Dendritic cell treated with granulocyte-macrophage colony-stimulating factor and Interleukin-4, amounts not matched to agents 40 ng/mL and 50 ng/mL, for 4 days (primary cell): Measurements from ENCODE around the gene B3GAT1.

Experiments used
- H3K27ac Mint-ChIP-seq: one replicate; pipeline ENCODE4 v1.8.0; 2022; ENCODE audit warnings: mild to moderate bottlenecking, mixed read lengths
- H3K27me3 Mint-ChIP-seq: one replicate; pipeline ENCODE4 v1.8.0; 2022; ENCODE audit warnings: mild to moderate bottlenecking, mixed read lengths
- H3K36me3 Mint-ChIP-seq: one replicate; pipeline ENCODE4 v1.8.0; 2022; ENCODE audit warnings: low read depth, mixed read lengths
- H3K4me1 Mint-ChIP-seq: one replicate; pipeline ENCODE4 v1.8.0; 2022; ENCODE audit warnings: low read depth, mixed read lengths
- H3K4me3 Mint-ChIP-seq: one replicate; pipeline ENCODE4 v1.8.0; 2022; ENCODE audit warnings: mild to moderate bottlenecking, moderate library complexity, mixed read lengths
- H3K9me3 Mint-ChIP-seq: one replicate; pipeline ENCODE4 v1.8.0; 2022; ENCODE audit warnings: mixed read lengths
- intact Hi-C: fragments of 100-400 bp; cut with micrococcal nuclease; formaldehyde crosslinking; loops from one replicate; pipeline ENCODE4 v1.15.0; 2022

B3GAT1 gene

GRCh38 chr11:134385171-134385570 is 26.9 kb downstream of the B3GAT1 start:
- intact Hi-C loops, result no loop called here
- Mint-ChIP-seq H3K27ac (no peak overlapping the region), H3K27me3 (peaks cover 3% of the 10 kb centered on the region), H3K36me3 (no peaks in the 10 kb centered on the region), H3K4me3 (no peak overlapping the region), H3K4me1 (peaks cover 8% of the 10 kb centered on the region), H3K9me3 (no peaks in the 10 kb centered on the region)

GRCh38 chr11:134384406-134384805 is 27.6 kb downstream of the B3GAT1 start:
- peaks cover 3% of the 10 kb centered on the region for H3K27me3 Mint-ChIP-seq
- no peaks in the 10 kb centered on the region for H3K9me3 Mint-ChIP-seq
- no peak overlapping the region for H3K27ac Mint-ChIP-seq
- H3K4me1 Mint-ChIP-seq, result peaks cover 8% of the 10 kb centered on the region
- H3K36me3 Mint-ChIP-seq, result no peaks in the 10 kb centered on the region
- H3K4me3 Mint-ChIP-seq, result no peak overlapping the region
- intact Hi-C loops, result no loop called here

- Mint-ChIP-seq H3K4me3 (no peak overlapping the region), H3K27me3 (peaks cover 3% of the 10 kb centered on the region), H3K4me1 (peaks cover 8% of the 10 kb centered on the region), H3K9me3 (no peaks in the 10 kb centered on the region), H3K36me3 (no peaks in the 10 kb centered on the region), H3K27ac (no peak overlapping the region)
- intact Hi-C loops, result no loop called here
Measured at GRCh38 chr11:134383576-134384221, 28.3 kb downstream of the B3GAT1 start.

GRCh38 chr11:134382830-134383229 is 29.2 kb downstream of the B3GAT1 start:
- Mint-ChIP-seq H3K4me3 (no peak overlapping the region), H3K27ac (no peak overlapping the region), H3K36me3 (no peaks in the 10 kb centered on the region), H3K27me3 (peaks cover 3% of the 10 kb centered on the region), H3K9me3 (no peaks in the 10 kb centered on the region), H3K4me1 (peaks cover 8% of the 10 kb centered on the region)
- intact Hi-C loops, result no loop called here

GRCh38 chr11:134382257-134382656 is 29.8 kb downstream of the B3GAT1 start:
- H3K27me3 Mint-ChIP-seq, result peaks cover 3% of the 10 kb centered on the region

GRCh38 chr11:134380785-134381184 is 31.3 kb downstream of the B3GAT1 start:
- H3K9me3 Mint-ChIP-seq, result no peaks in the 10 kb centered on the region
- no peaks in the 10 kb centered on the region for H3K4me1 Mint-ChIP-seq
- no peak overlapping the region for H3K4me3 Mint-ChIP-seq
- no peak overlapping the region for H3K27ac Mint-ChIP-seq
- H3K27me3 Mint-ChIP-seq, result no peaks in the 10 kb centered on the region
- H3K36me3 Mint-ChIP-seq, result no peaks in the 10 kb centered on the region
- intact Hi-C loops, result no loop called here

More at GRCh38 chr11:134382257-134382656, 29.8 kb downstream of the B3GAT1 start:
- Mint-ChIP-seq H3K27ac (no peak overlapping the region), H3K9me3 (no peaks in the 10 kb centered on the region), H3K4me1 (peaks cover 7% of the 10 kb centered on the region), H3K4me3 (no peak overlapping the region), H3K36me3 (no peaks in the 10 kb centered on the region)
- intact Hi-C loops, result no loop called here

GRCh38 chr11:134380229-134380628 is 31.8 kb downstream of the B3GAT1 start:
- intact Hi-C loops, result no loop called here
- H3K27ac Mint-ChIP-seq, result no peak overlapping the region
- H3K4me1 Mint-ChIP-seq, result no peaks in the 10 kb centered on the region
- no peak overlapping the region for H3K4me3 Mint-ChIP-seq
- H3K36me3 Mint-ChIP-seq, result no peaks in the 10 kb centered on the region
- H3K9me3 Mint-ChIP-seq, result no peaks in the 10 kb centered on the region
- H3K27me3 Mint-ChIP-seq, result no peaks in the 10 kb centered on the region

GRCh38 chr11:134379241-134379640 is 32.8 kb downstream of the B3GAT1 start:
- no peaks in the 10 kb centered on the region for H3K27me3 Mint-ChIP-seq
- H3K4me1 Mint-ChIP-seq, result no peaks in the 10 kb centered on the region
- H3K4me3 Mint-ChIP-seq, result no peak overlapping the region
- H3K9me3 Mint-ChIP-seq, result no peaks in the 10 kb centered on the region
- H3K27ac Mint-ChIP-seq, result no peak overlapping the region
- intact Hi-C loops, result no loop called here
- no peaks in the 10 kb centered on the region for H3K36me3 Mint-ChIP-seq

- Mint-ChIP-seq H3K36me3 (no peaks in the 10 kb centered on the region), H3K27me3 (no peaks in the 10 kb centered on the region), H3K4me1 (no peaks in the 10 kb centered on the region)
Measured at GRCh38 chr11:134377876-134378275, 34.2 kb downstream of the B3GAT1 start.

GRCh38 chr11:134376150-134376921 is 35.7 kb downstream of the B3GAT1 start:
- intact Hi-C loops, result no loop called here
- H3K27ac Mint-ChIP-seq, result no peak overlapping the region
- H3K4me3 Mint-ChIP-seq, result no peak overlapping the region
- no peaks in the 10 kb centered on the region for H3K9me3 Mint-ChIP-seq
- H3K27me3 Mint-ChIP-seq, result no peaks in the 10 kb centered on the region
- H3K36me3 Mint-ChIP-seq, result no peaks in the 10 kb centered on the region
- H3K4me1 Mint-ChIP-seq, result no peaks in the 10 kb centered on the region

More at GRCh38 chr11:134377876-134378275, 34.2 kb downstream of the B3GAT1 start:
- Mint-ChIP-seq H3K4me3 (no peak overlapping the region), H3K27ac (no peak overlapping the region), H3K9me3 (no peaks in the 10 kb centered on the region)
- intact Hi-C loops, result no loop called here

GRCh38 chr11:134374891-134375550 is 37.0 kb downstream of the B3GAT1 start:
- Mint-ChIP-seq H3K27me3 (no peaks in the 10 kb centered on the region), H3K9me3 (no peaks in the 10 kb centered on the region), H3K36me3 (no peaks in the 10 kb centered on the region), H3K4me1 (no peaks in the 10 kb centered on the region), H3K27ac (no peak overlapping the region), H3K4me3 (no peak overlapping the region)
- intact Hi-C loops, result no loop called here

GRCh38 chr11:134374171-134374570 is 37.9 kb downstream of the B3GAT1 start:
- Mint-ChIP-seq H3K4me3 (no peak overlapping the region), H3K9me3 (no peaks in the 10 kb centered on the region)

GRCh38 chr11:134373591-134374052 is 38.4 kb downstream of the B3GAT1 start:
- no peaks in the 10 kb centered on the region for H3K27me3 Mint-ChIP-seq
- no peak overlapping the region for H3K4me3 Mint-ChIP-seq
- H3K27ac Mint-ChIP-seq, result no peak overlapping the region
- H3K9me3 Mint-ChIP-seq, result no peaks in the 10 kb centered on the region
- H3K4me1 Mint-ChIP-seq, result no peaks in the 10 kb centered on the region
- no peaks in the 10 kb centered on the region for H3K36me3 Mint-ChIP-seq
- intact Hi-C loops, result no loop called here

More at GRCh38 chr11:134374171-134374570, 37.9 kb downstream of the B3GAT1 start:
- Mint-ChIP-seq H3K36me3 (no peaks in the 10 kb centered on the region), H3K27ac (no peak overlapping the region), H3K4me1 (no peaks in the 10 kb centered on the region), H3K27me3 (no peaks in the 10 kb centered on the region)
- intact Hi-C loops, result no loop called here

GRCh38 chr11:134372961-134373360 is 39.1 kb downstream of the B3GAT1 start:
- Mint-ChIP-seq H3K4me3 (no peak overlapping the region), H3K36me3 (no peaks in the 10 kb centered on the region), H3K27me3 (no peaks in the 10 kb centered on the region), H3K4me1 (no peaks in the 10 kb centered on the region), H3K27ac (no peak overlapping the region), H3K9me3 (no peaks in the 10 kb centered on the region)
- intact Hi-C loops, result no loop called here
